GM19023 (cell line): ENCODE results near the gene PHOSPHO1.
"Not testable (repeated sequence)": the region's sequence is repeated elsewhere in the genome, so short reads cannot be mapped to it uniquely, and the experiment has no call there.

Experiments
- ATAC-seq: cut with Tn5 transposase; IDR thresholded peaks from one replicate; pipeline ENCODE4 v1.9.1; 2021; ENCODE audit warnings: mild to moderate bottlenecking, moderate library complexity; ENCODE audit not compliant: unreplicated experiment

Gene PHOSPHO1

DNA sequence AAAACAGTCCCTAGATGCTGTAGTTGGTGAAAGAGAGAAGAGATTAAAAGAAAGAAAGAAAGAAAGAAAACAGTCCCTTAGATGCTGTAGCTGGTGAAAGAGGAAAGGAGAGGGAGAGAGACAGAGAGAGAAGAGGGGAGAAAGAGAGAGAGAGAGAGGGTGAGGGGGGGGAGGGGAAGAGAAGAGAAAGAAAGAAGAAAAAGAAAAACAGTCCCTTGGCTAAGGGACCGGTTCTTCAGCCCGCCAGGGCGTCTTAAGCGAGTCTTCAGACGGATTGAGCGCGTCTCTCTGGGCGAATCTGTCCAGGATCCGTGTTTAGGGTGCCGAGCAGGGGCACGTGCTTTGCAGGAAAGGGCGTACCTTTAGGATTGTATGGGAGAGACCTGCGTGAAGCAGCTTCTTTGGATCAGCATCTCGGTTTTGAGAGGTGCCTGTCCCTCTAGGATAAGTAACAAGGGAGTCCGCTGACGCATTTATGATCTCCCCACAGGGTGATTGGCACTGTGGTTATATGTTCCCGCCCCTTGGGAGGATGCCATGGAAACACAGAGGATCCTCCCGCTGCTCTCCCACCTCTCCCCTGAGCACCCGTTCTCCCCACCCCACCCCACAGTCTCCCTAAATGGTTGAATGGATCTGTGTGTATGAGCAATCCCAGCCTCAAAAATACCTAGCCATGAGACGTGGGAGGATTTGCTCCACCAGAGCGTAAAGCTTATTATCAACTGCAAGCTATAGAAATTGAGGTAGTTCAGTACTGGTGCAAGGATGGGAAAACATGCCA, 36.9 kb downstream of the PHOSPHO1 start:
- ATAC-seq: no peak

- peak; percentile 57 for ATAC-seq
Observed at GRCh38 chr17:49191917-49192741, 38.5 kb downstream of the PHOSPHO1 start.

DNA sequence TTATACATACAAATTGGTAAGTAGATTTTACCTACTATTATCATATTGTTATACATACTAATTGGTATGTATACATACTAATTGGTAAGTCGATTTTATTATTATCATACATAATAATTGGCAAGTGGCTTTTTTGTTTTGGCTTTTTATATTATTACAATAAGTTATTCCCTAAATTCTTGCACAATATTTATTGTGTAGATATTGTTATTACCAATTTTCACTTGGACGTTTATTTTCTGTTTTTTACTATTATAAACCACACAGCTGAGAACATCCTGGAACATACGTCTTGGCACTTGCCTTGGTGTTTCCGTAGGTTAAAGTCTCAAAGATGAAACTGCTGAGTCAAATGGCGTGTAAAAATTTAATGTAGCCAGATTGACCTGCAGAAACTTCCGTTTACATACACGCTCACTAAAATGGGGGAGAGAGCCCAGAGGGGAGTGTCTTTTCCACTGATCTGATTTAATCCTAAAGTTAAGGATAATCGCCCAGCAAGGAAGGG, 39.1 kb downstream of the PHOSPHO1 start:
- peak; percentile 0 for ATAC-seq

GRCh38 chr17:49190932-49191331, 39.7 kb downstream of the PHOSPHO1 start:
- ATAC-seq: no peak

DNA sequence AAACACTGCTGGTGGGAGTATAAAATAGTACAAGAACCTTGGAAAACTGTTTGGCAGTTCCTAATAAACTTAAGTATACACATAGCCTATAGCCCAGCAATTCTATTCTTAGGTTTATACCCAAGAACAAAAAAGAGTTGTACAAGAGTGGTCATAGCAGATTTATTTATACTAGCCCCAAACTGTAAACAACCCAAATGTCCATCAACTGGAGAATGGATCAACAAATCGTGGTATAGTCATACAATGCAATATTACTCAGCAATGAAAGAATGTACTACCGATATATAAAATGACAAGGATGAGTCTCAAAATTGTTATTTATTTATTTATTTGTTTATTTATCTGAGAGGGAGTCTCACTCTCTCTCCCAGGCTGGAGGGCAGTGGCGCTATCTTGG, 43.3 kb downstream of the PHOSPHO1 start:
- ATAC-seq: no peak

DNA sequence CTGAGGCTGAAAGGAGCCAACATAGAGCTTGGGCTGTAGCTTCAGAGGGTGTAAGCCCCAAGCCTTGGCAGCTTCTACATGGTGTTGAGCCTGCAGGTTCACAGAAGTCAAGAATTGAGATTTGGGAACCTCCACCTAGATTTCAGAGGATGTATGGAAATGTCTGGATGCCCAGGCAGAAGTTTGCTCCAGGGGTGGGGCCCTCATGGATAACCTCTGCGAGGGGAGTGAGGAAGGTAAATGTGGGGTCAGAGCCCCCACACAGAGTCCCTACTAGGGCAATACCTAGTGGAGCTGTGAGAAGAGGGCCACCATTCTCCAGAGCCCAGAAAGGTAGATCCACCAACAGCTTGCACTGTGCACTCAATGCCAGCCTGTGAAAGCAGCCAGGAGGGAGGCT, 45.2 kb downstream of the PHOSPHO1 start:
- not testable (repeated sequence) for ATAC-seq

DNA sequence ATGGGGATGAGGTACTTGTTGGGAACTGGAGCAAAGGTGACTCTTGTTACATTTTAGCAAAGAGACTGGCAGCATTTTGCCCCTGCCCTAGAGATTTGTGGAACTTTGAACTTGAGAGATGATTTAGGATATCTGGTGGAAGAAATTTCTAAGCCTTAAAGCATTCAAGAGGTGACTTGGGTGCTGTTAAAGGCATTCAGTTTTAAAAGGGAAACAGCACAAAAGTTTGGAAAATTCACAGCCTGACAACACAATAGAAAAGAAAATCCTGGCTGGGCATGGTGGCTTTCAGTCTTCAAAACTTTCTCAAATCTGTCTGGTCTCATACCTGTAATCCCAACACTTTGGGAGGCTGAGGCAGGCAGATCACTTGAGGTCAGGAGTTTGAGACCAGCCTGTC, 46.1 kb downstream of the PHOSPHO1 start:
- ATAC-seq: not testable (repeated sequence)

DNA sequence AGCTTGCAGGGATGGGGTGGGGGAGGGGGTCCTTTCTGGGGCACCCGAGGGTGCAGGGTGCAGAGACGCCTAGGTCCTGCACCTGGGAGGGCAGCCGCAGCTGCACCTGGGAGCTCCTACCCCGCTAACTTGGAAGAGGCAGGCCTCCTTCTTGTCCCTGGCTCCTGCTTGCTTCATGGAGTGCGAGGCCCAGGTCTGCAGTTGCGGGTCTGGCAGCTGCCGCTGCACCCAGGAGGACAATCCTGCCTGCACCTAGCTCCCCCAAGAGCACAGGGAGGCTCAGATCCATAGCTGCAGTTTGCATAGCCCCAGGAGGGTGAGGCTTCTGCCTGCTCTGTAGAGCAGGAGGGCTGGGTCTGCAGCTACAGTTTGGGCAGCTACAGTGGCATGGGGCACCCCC, 46.8 kb downstream of the PHOSPHO1 start:
- no peak for ATAC-seq

DNA sequence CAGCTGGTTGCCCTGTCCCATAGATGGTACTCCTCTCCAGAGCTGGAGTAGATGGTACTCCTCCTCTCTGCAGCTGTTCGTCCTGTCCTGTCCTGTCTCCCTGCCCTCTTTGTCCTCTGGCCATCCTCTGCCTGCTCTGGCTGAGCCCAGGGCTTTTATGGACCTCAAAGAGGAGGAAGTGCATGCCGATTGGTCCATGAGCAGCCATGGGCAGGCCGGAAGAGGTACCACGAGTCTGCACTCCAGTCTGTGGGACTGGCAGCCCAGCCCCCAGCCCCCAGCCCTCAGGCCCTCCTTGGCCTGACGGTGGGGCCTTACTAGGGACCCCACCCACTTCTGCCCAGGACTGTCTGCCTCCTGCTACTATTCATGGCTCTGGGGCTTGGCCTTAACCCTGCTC, 47.2 kb downstream of the PHOSPHO1 start:
- ATAC-seq: no peak

DNA sequence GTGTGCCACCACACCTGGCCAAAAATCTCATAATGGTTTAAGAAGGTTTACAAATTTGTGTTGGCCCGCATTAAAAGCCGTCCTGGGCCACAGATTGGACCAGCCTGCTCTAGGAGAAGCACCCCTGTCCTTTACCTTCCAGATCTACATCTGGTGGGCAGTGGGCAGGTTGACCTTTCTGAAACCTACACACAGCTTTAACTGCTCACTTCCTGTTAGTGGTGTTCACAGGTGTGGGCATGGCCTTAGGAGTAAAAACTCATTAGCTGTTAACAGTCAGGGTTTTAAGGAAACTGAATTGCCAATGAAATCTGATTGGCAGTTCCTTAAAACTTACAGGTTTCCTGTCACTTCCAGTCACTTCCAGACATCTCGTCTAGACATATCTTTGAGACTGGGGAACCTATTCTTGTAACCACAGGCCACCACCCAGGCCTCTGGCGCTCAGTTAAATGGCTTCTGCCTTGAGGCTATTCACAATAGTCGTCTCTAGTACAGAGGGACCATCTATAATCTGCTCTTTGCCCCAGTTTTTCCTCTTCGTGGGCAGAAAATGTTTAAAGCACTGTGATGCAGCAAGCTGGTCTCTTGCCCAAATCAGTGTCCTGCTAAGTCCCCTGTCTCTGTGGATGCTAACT, 49.5 kb downstream of the PHOSPHO1 start:
- no peak for ATAC-seq

DNA sequence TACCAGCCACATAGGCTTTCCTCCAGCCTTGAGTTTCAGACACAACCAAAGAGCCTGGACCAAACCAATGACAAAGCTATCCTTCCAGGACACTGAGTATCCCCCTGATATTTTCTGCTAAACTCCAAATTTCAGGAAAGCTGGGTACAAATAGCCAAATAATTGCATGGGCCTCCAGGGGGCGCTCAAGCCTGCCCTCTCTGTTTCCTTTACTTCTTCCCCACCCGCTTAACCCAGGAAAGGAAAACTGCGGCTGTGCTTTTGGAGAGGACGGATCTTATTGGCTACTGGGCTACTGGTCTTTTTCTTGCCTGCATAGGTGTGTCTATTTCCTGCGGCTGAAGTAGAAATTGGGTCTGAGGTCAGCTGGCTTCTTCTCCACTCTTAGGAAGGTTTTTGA, 50.3 kb downstream of the PHOSPHO1 start:
- ATAC-seq: no peak

DNA sequence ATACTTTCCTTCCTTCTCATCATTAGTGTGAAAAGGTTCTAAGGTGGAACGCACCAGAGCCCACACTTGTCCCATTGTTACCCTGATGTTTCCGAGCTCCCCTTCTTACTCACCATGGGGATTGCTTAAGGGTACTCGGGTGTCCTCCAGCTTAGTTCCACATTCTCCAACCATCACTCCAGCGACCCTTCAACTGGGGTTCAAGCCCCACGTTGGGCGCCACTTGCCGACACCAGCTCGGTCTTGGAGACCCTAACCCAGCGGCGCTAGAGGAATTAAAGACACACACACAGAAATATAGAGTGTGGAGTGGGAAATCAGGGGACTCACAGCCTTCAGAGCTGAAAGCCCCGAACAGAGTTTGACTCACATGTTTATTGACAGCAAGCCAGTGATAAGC, 54.6 kb downstream of the PHOSPHO1 start:
- ATAC-seq: not testable (repeated sequence)
